Measurements from ENCODE around the gene AEBP1. TPM values are rescaled to one million over a fixed set of nuclear protein-coding genes. Genes with fewer than 3 reads are reported as not detected.
A peak's percentile ranks its signal among the peaks of the same experiment; 100 is the strongest.

The AEBP1 gene
- total and polyA plus RNA-seq, 8 donors: 5.1 to 49.3 (median 17.5) TPM

DNA sequence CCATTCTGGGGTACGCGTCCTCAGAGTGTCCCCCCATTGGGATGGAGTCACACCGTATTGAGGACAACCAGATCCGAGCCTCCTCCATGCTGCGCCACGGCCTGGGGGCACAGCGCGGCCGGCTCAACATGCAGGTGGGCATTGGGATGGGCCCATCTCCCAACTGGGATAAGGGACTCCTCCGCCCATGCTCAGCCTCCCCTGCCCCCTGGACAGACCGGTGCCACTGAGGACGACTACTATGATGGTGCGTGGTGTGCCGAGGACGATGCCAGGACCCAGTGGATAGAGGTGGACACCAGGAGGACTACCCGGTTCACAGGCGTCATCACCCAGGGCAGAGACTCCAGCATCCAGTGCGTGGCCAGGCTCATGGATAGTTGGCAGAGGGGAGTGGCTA lies 5.8 kb downstream of the AEBP1 start:
- Histone ChIP-seq H3K27ac (no peak overlapping the region), H3K4me1 (no peaks in the 10 kb centered on the region), H3K9me3 (no peaks in the 10 kb centered on the region), H3K27me3 (no peaks in the 10 kb centered on the region), H3K4me3 (no peak overlapping the region), H3K36me3 (no peaks in the 10 kb centered on the region)
- TF ChIP-seq CTCF (IDR thresholded peaks at IDR 0.05): no peak
- FAIRE-seq: no peak
- intact Hi-C loops (cut with DNase I): no loop called here
- no peak for DNase-seq
- WGBS, 2 donors: 85 to 94% methylated on average over 17 to 18 of the region's 18 CpGs
- no peak for ATAC-seq

DNA sequence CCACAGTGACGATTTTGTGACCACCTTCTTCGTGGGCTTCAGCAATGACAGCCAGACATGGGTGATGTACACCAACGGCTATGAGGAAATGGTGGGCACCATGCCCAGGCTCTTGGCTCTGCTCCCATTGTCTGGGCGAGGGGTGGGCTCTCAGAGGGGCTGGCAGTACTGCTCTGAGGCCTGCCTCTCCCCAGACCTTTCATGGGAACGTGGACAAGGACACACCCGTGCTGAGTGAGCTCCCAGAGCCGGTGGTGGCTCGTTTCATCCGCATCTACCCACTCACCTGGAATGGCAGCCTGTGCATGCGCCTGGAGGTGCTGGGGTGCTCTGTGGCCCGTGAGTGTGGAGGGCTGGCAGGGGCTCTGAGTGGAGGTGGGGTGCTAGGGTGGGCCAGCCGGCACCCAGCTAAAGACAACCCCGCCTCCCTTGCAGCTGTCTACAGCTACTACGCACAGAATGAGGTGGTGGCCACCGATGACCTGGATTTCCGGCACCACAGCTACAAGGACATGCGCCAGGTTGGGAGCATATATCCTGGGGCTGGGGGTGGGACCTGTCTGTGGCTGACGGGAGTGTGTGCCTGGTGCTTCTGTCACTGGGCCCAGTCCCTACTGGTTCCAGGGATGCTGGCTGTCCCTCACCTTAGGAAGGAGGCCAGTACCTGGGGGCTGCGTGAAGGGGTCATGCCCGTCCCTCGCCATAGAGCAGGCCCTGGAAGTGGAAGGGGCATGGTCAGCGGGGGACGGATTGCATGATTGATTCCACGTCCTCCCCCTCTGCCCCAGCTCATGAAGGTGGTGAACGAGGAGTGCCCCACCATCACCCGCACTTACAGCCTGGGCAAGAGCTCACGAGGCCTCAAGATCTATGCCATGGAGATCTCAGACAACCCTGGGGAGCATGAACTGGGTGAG lies 6.8 kb downstream of the AEBP1 start:
- no peaks in the 10 kb centered on the region for H3K36me3 ChIP-seq
- intact Hi-C loops (cut with DNase I): no loop called here
- no peak overlapping the region for H3K4me3 ChIP-seq
- no peaks in the 10 kb centered on the region for H3K27me3 ChIP-seq
- DNase-seq: peak in 2 of 6 donors; percentile 35 to 53
- H3K9me3 ChIP-seq: no peaks in the 10 kb centered on the region
- H3K27ac ChIP-seq: no peak overlapping the region
- TF ChIP-seq CTCF (IDR thresholded peaks at IDR 0.05): no peak
- no peak for FAIRE-seq
- 73 to 84% methylated on average over 25 to 27 of the region's 27 CpGs for WGBS, 2 donors
- no peaks in the 10 kb centered on the region for H3K4me1 ChIP-seq
- ATAC-seq: no peak

- H3K36me3 ChIP-seq: peaks cover 0 to 7% (median 0%) of the 10 kb centered on the region in 3 donors
- H3K27ac ChIP-seq: no peak overlapping the region
- H3K9me3 ChIP-seq: no peaks in the 10 kb centered on the region
- DNase-seq (peak in 1 of 6 donors; percentile 35), FAIRE-seq (no peak), ATAC-seq (peak in 1 of 4 donors; percentile 20)
- intact Hi-C loops (cut with DNase I): no loop called here
- H3K4me3 ChIP-seq: no peak overlapping the region
- 70 to 74% methylated on average over 16 of the region's 16 CpGs for WGBS, 2 donors
- H3K4me1 ChIP-seq: no peaks in the 10 kb centered on the region
- TF ChIP-seq CTCF (IDR thresholded peaks at IDR 0.05): no peak
- no peaks in the 10 kb centered on the region for H3K27me3 ChIP-seq
Measured at GRCh38 chr7:44111761-44112160, 7.6 kb downstream of the AEBP1 start.

- 44 to 55% methylated on average over 41 of the region's 41 CpGs for WGBS, 2 donors
- no peak overlapping the region for H3K27ac ChIP-seq
- intact Hi-C loops (cut with DNase I): no loop called here
- peak in 3 of 6 donors; percentile 55 to 72 (median 65) for DNase-seq
- H3K9me3 ChIP-seq: no peaks in the 10 kb centered on the region
- H3K27me3 ChIP-seq: no peaks in the 10 kb centered on the region
- no peak overlapping the region for H3K4me3 ChIP-seq
- no peak for FAIRE-seq
- peaks cover 0 to 9% (median 0%) of the 10 kb centered on the region in 3 donors for H3K36me3 ChIP-seq
- no peak for TF ChIP-seq CTCF (IDR thresholded peaks at IDR 0.05)
- peak in 2 of 4 donors; percentile 25 to 58 for ATAC-seq
- no peaks in the 10 kb centered on the region for H3K4me1 ChIP-seq
Measured at GRCh38 chr7:44112231-44112996, 8.3 kb downstream of the AEBP1 start.

Data from pancreas (tissue), 10 donors.